GM20431 (cell line): ENCODE data around the gene ULBP1.
"Not testable (repeated sequence)": the region's sequence is repeated elsewhere in the genome, so short reads cannot be mapped to it uniquely, and the experiment has no call there.

Source experiments
- in situ Hi-C: fragments of 300-500 bp; cut with MseI, MboI; formaldehyde crosslinking; loops from one replicate; pipeline ENCODE4 v1.15.0; 2020; ENCODE audit warnings: low sequenced_read_pairs; ENCODE audit not compliant: unreplicated experiment

Gene ULBP1

DNA sequence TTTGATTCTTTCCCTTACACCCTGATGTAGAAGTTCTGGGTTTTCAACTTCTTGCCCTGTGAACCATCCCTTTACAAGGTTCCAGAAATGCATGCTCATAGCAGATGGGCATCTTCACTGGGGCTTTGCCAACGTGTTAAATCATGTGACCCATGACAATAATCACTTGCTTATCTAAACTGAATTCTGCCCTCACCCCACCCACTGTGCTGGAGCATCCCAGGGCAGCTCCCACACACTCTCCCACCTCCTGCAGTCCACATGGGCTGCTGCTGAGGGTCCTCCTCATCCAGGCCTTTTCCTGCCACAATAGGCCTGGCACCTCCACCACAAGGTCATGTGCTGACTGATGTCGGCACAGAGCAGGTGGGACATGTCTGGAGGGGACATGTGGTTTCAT is 4.3 kb downstream of the ULBP1 start:
- in situ Hi-C loops = not testable (repeated sequence)

DNA sequence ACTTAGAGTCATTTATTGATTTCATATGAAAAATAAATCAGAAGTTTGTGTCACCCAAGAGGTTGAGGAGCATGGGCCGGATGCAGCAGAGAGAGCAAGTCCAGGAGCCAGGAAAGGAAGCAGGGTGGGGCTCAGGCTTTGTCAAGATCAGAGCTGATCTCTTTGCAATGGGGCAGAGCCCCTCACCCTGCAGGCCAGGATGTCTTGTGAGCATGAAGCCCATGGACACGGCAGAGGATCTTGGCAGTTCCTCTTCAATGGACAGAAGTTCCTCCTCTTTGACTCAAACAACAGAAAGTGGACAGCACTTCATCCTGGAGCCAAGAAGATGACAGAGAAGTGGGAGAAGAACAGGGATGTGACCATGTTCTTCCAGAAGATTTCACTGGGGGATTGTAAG is 5.2 kb downstream of the ULBP1 start:
- in situ Hi-C loops = not testable (repeated sequence)

DNA sequence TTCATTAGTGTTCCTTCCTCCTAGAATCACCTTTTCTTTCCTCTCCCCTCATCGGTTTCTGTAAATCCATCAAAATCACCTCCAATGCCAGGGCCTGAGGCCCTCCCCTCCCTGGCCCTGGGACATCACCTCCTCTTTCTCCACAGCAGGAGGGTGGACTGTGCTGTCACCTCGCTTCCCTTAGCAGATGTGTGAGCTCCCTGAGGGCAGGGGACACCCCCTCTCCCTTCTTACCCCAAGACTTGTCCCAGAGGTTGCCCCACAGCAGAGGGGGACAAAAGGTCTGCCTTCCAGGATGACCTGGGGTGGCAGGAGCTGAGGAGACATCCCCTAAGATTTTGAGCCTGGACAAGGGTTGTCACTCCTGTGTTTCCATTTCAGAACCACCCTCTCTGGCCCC is 5.9 kb downstream of the ULBP1 start:
- in situ Hi-C loops = no loop called here

DNA sequence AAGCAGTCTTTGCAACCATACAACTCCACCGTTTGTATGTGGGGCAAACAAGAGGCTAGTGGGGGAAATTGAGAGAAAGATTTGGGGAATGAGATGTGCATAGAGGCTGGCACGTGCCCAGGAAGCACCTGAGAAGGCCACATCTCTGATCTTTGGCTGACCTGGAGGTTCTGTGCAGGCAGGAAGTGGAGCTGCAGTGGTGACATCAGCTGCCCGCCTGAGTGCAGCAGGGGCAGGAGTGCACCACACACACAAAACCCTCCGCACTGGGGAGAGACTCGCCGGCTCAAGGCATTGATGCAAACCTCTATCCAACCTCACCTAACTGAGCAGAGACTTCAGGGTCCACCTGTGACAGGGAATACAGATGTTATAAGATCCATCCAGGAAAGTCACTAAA is 10.7 kb downstream of the ULBP1 start:
- in situ Hi-C loops = not testable (repeated sequence)

DNA sequence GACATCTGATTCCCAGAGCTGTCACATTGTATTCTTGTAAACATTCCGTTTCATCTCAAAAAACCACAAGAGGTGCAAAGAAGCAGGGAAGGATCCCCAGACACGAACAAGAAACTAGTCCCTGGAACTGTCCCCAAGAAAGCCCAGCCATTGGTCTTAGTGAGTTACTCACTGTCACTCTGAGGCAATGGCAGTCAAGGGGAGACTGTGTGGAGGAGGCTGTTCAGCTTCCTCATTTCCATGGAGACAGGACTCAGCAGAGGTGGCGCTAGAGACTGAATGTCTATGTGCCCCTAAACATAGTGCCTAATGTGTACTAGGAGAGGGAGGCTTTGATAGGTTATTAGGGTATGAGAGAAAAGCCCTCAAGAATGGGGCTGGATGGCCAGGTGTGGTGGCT is 11.1 kb downstream of the ULBP1 start:
- in situ Hi-C loops = no loop called here

DNA sequence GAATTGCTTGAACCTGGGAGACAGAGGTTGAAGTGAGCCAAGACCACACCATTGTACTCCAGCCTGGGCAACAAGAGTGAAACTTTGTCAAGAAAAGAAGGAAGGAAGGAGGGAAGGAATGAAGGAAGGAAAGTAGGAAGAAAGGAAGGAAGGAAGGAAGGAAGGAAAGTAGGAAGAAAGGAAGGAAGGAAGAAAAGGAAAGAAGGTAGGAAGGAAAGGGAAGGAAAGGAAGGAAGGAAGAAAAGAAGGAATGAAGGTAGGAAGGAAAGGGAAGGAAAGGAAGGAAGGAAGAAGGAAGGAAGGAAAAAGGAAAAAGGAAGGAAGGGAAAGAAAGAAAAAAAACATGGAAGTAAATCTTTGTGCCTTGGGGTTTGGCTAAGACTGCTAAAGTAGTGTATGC is 11.7 kb downstream of the ULBP1 start:
- in situ Hi-C loops = no loop called here

DNA sequence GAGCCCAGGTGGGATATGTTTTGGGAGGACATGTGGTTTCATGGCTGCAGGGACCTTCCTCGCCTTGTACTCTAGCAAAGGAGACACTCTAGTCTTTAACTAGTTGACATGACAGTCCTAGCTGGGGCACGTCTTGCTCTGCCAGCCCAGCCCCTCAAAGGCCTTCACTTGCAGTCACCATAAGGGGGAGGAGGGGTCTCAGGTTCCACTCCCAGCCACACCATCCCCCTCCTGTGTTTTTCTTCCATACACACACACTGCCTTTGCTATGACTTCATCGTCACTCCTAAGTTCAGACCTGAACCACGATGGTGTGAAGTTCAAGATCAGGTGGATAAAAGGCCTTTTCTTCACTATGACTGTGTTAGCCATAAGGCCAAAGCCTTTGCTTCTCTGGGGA is 13.5 kb downstream of the ULBP1 start:
- in situ Hi-C loops = no loop called here

DNA sequence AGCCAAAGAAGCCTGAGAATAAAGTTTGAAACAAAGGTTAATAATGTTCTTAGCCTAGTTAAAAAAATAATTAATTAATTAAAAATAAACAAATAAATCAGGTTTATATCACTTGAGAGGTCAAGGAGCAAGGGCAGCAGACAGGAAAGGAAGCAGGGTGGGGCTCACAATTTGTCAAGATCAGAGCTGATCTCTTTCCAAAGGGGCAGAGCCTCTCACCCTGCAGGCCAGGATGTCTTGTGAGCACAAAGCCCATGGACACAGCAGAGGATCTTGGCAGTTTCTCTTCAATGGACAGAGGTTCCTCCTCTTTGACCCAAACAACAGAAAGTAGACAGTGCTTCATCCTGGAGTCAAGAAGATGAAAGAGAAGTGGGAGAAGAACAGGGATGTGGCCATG is 14.9 kb downstream of the ULBP1 start:
- in situ Hi-C loops = no loop called here

DNA sequence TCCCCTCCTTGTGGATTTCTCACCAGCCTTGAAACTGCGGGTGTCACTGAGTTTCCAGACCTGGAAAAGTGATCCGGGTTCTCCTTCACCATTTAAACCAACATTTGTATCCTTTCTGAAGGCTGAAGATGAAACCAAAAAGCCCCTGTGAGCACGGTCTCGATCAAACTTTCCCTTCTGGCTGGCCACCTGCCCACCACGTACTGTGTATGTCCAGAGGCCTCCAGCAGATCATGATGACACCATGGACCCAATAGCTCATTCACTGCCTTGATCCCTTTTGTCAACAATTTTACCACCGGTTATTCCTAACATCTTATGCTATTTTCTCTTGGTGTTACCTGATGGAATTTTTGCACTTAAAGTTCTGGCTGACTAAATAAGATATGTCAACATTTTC is 15.6 kb downstream of the ULBP1 start:
- in situ Hi-C loops = no loop called here

DNA sequence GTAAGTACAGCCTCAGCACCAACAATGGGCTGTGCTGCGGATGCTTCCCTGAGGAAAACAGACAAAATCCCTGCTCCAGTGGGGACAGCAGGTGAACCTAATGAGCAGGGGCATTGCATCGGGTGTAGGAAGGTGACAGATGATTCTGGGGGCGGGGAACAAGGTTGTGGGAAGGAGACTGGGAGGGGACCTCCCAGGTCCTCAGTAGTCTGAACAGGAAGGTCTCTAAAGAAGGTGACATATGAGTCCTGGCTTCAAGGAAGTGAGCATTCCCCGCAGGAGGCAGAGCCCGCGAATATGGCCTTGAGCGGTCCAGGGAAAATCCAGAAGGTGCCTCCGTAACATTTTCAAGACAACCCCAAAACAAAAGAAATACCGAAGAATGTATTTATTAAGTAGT is 19.4 kb downstream of the ULBP1 start:
- in situ Hi-C loops = no loop called here

DNA sequence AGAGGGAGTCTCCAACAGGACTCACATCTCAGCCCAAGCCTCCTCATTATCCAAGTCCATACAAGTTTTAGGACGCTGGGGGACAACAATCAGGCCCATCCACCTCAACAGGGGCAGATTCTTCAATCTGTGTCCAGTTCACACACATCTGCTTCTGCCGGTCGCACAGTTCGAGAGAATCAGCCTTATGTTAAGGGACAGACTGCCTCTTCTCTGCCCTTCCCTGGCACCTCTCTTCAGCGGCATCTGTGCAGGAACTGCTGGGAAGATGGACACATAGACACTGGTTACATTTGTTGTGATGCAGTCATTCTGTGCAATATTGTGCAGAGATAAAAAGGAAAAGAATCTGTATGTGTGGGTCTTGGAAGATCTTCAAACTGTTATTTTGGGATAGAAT is 21.0 kb downstream of the ULBP1 start:
- in situ Hi-C loops = no loop called here

DNA sequence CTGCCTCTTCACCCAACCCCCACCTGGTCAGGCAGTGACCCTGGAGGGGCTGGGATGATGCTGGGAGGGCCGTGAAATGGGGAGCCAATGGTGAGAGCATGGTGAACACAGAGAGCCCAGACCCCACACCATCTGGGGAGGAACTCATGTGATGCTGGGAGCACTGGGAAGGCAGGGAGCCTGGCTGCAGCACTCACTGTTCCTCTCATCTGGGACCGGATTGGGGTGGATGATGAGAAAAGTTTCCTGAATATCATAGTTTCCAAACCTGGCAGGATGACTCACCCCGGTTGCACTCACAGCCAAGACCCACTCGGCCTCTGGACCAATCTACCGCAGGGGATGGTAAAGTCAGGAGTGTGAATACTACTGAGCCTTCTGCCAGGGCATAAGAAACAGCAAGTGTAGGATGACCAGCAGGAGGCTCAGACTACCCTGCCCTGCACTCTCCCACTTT is 21.8 kb downstream of the ULBP1 start:
- in situ Hi-C loops = no loop called here

DNA sequence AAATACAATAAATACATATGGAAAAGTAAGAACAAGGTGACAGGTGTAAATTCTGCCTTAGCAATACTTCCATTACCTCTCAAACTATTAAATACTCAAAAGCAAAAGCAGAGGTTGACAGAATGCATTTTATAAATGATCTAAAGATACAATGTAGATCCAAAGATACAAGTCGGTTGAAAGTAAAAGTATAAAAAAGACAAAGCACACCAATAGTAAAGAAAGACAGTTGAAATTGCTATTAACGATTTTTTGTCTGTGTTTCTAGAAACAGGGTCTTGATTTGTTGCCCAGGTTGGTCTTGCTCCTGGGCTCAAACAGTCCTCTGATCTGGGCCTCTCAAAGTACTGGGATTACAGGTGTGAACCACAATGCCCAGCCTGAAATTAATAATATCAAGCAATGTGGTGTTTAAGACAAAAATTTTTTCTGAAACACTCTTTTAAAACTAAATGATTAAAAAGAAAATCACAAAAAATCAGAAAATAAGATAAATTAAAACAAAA is 23.9 kb downstream of the ULBP1 start:
- in situ Hi-C loops = no loop called here

DNA sequence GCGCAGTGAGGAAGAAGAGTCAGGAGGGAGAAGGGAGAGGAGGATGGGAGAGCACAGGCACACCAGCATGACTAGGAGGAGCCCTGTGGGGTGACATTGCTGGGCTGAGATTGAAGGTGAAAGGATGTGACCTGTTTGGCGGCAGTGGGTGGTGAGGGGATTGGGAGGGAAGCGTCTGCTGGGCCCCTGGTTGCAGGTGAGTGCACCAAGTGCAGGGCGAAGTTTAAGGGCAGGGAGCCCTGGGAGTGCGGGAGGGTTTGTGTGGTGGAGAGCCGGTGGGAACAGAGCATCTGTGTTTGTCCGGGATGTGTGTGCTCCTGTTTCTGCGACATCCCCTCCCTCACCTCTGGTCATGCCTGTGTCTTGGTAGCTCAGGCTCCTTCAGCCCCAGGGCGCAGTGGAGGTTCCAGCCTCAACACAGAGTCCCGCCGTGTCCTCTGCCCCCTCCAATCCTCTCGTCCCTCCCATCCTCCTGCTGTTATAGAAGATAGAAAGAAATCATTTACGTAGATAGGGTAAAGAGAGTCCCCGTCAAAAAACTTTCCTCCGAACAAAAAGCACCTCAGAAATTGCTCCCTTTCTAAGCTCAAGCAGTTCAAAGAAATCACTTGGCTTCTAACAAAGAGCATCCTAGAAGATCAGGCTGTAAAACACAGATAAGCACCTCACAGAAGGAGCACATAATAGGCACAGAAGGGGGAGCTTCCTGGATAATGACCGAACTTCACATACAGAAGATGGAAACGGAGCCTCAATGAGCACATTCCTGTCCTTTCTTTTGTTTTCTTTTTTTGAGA is 25.0 kb downstream of the ULBP1 start:
- in situ Hi-C loops = no loop called here

DNA sequence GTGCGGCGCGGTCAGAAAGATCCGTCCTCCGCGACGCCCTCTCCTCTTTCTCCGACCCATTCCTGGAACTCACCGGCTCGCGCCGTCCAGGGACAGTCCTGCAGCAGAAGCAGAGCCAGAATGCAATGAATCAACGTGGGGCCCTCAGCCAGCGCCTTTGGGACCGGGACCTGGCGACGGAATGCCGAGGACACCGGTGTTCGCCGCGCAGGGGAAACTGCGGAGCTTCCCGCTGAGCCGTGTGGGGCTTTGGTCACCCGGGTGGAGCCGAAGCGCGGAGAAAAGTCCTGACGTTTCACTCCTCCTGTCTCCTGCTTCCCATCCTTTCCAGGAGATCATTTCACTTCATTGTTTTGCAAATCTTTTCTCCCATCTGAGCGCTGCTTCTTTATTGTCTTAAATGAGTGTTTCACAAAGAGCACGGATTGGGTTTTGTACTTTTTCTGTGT is 26.5 kb downstream of the ULBP1 start:
- in situ Hi-C loops = no loop called here

DNA sequence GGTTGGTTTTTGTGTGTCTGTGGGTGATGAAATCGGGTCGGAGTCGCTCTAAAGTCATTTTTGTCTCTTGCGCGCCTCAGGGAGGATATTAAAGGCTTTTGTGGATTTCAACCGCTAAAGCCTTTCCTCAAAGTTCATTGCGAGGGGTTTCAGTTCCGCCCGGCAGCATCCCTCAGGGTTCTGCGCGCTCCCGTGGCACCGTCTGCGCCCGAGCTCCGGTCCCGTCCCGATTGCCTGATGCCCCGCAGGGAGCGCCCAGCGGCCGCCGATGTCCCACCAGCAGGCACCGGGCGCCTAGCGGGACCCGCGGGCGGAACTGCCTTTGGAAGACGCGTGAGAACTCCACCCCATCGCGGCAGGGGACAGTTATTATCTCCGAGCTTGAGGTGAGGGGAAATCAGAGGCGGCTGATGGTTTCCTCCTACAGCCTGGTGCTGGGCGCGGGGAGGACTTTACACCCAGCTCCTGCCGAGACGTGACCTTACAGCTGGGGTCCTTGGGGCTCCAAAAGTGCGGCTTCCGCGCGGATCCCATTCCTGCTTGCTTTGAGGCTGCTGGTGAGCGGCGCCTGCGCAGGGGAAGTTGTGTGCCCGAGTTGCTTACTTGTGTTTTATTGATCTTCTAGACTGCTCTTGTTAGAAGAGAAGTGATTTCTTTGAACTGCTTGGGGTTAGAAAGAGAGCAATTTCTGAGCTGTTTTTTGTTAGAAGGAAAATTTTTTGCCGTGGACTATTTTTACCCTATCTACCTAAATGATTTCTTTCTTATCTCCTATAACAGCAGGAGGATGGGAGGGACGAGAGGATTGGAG is 27.1 kb downstream of the ULBP1 start:
- in situ Hi-C loops = no loop called here

DNA sequence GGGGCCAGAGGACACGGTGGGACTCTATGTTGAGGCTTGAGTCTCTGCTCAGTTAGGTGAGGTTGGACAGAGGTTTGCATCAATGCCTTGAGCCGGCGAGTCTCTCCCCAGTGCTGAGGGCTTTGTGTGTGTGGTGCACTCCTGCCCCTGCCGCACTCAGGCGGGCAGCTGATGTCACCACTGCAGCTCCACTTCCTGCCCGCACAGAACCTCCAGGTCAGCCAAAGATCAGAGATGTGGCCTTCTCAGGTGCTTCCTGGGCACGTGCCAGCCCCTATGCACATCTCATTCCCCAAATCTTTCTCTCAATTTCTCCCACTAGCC is 27.7 kb downstream of the ULBP1 start:
- in situ Hi-C loops = not testable (repeated sequence)

DNA sequence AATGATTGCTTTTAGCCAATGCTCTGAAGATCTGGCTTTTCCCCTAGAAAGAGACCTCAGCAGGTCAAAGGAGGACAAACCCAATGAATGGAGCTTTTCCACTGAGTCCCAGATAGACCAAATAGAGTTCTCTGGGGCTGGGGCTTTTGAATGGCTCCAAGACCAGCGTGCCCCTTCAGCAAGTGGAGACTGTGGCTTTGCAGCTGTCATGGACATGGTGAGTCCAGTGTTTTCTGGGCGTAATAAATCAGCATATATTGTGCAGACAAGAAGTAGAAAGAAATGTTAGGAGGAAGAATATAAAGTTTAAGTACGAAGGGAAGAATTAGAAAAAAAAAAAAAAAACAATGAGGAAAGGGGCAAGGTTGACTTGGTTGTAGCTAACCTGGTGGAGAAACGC is 28.1 kb downstream of the ULBP1 start:
- in situ Hi-C loops = no loop called here

DNA sequence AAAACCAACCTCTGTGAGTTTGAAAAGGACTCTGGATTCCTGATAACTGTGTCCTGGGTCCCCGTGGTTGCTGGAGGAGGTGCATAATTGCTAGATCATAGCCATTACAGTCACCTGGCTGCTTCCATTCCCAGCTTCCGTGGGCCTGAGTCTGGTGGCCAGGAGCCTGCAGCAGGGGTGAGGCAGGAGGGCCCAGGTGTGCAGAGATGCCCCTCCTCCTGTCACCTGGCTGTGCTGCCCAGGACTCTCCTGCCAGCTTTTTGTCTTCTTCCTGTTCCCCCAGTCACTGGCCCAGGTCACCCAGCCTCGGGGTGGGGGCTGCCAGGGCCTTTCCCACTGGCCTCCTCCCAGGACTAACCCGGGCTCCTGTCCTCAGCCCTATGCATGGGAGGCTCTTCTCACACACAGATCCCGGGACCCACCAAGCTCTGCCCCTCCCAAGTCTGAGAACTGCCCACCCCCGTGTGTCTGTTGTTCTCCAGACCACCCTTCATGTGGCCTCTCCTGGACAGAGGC is 31.6 kb downstream of the ULBP1 start:
- in situ Hi-C loops = no loop called here

DNA sequence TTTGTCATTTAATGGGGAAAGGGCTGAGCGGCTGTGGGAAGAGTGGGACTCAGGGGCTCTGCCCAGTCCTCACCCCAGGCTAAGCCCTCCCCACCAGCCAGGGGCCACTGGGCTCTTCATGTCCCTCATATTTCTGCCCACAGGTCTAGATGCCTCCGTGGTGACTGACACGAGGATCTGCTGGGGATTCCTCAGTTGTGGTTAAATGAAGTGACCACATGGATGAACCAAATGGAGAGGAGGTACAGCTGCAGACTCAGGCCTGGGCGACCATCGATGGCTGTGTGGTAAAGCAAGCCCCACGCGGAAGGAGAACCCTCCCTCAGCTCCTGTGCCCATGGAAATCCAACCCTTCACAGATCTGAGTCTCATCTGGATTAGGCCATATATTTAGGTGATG is 32.2 kb downstream of the ULBP1 start:
- in situ Hi-C loops = no loop called here

DNA sequence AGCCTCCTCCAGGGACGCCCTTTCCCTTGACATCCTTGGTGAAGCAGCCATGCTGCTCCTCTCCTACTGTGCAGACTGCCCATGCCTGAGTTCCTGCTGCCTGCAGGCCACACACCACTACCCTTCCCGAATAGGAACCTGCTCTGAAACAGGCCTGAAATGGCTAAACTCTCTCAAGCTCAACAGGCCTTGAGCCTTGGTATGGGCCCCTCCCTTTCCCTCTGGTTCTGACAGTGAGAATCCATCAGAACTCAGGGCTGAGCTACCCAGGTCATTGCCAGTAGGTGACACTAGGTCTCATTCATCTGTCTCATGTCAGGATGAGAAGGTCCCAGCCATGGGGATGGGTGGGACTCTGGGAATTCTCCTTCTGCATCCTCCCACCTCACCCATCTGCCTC is 35.9 kb downstream of the ULBP1 start:
- in situ Hi-C loops = loop anchor here (25.0 kb wide), 1 partner anchor 162 kb away; no protein-coding TSS in a partner anchor
